Esophagus squamous epithelium (tissue), 5 donors: Measurements from ENCODE around the gene GNL1. TPM values are rescaled to one million over a fixed set of nuclear protein-coding genes. Genes with fewer than 3 reads are reported as not detected.
A peak's percentile ranks its signal among the peaks of the same experiment; 100 is the strongest.
"Not testable (repeated sequence)": the region's sequence is repeated elsewhere in the genome, so short reads cannot be mapped to it uniquely, and the experiment has no call there.

Experiments
- DNase-seq: peaks from one replicate; lab custom pipeline; 2025; lab: John Stamatoyannopoulos, UW
- H3K27ac ChIP-seq, 4 donors: fragments of 200-600 bp; sonication (generic); one replicate each; pipeline ENCODE4 v1.5.1; 2016 to 2019; ENCODE audit warnings: mild to moderate bottlenecking in 1 of 4
- H3K27me3 ChIP-seq, 4 donors: fragments of 200-600 bp; sonication (generic); 1 replicate in 3 of 4; 2 replicates in 1 of 4; pipeline versions ENCODE4 v1.5.1 to v1.6.0; 2017 to 2021; ENCODE audit warnings: antibody characterized with exemption in 1 of 4
- H3K36me3 ChIP-seq, 3 donors: fragments of 200-600 bp; sonication (generic); one replicate each; pipeline ENCODE4 v1.5.1; 2016 to 2019
- H3K4me1 ChIP-seq, 3 donors: fragments of 200-600 bp; sonication (generic); one replicate each; pipeline ENCODE4 v1.5.1; 2017 to 2019
- H3K4me3 ChIP-seq, 4 donors: fragments of 200-600 bp; sonication (generic); 1 replicate in 3 of 4; 2 replicates in 1 of 4; pipeline ENCODE4 v1.5.1; 2016 to 2019; ENCODE audit warnings: mild to moderate bottlenecking in 2 of 4, moderate library complexity in 1 of 4
- H3K9me3 ChIP-seq, 3 donors: fragments of 200-600 bp; sonication (generic); one replicate each; pipeline ENCODE4 v1.5.1; 2016 to 2019
- CTCF ChIP-seq, 6 experiments: fragments of 450-650 bp in 4 of 6; fragments of 200-600 bp in 2 of 6; sonication (generic) in 2 of 6; IDR thresholded peaks; one replicate each; pipeline ENCODE4 v1.5.1; 2016 to 2019; ENCODE audit warnings: antibody characterized with exemption in 6 of 6, mild to moderate bottlenecking in 4 of 6, moderate library complexity in 4 of 6
- POLR2A ChIP-seq, 4 donors: fragments of 450-650 bp; IDR thresholded peaks; one replicate each; pipeline ENCODE4 v1.6.1; 2017; ENCODE audit warnings: antibody characterized with exemption in 4 of 4, mild to moderate bottlenecking in 4 of 4, moderate library complexity in 3 of 4
- WGBS, 2 donors: methylation state at CpG; one replicate each; pipeline ENCODE4 v1.1.5; 2018; 5-methylcytosine and 5-hydroxymethylcytosine counted together
- intact Hi-C: fragments of 100-400 bp; cut with DNase I; formaldehyde crosslinking; loops from one replicate; pipeline ENCODE4 v1.15.0; 2022
- total RNA-seq, 4 donors: library from RNA; depleted of rRNA; stranded (reverse); fragments of >200 nt; gene quantifications; one replicate each; pipeline ENCODE4 v1.1.0, GENCODE V29; 2016
- donor health status: DM: yes; HTN: yes; CAD: no.

The GNL1 gene
- total RNA-seq, 4 donors from 2014 or later: 12.7 to 37.2 (median 20.5) TPM

GRCh38 chr6:30520522-30520921 lies 35.8 kb downstream of the GNL1 start:
- TF ChIP-seq POLR2A (IDR thresholded peaks at IDR 0.05) (peak in 1 of 4 donors; percentile 4), CTCF (IDR thresholded peaks at IDR 0.05) (no peak)
- Histone ChIP-seq H3K4me1 (peaks cover 0 to 48% (median 23%) of the 10 kb centered on the region in 3 donors), H3K4me3 (peak overlapping the region in 3 of 4 donors; percentile 2 to 36 (median 2)), H3K36me3 (no peaks in the 10 kb centered on the region), H3K27me3 (no peaks in the 10 kb centered on the region), H3K9me3 (no peaks in the 10 kb centered on the region), H3K27ac (peak overlapping the region; percentile 82 to 94 (median 88))
- no peak for DNase-seq
- WGBS, 2 donors: 45 to 53% methylated on average over 2 to 5 of the region's 6 CpGs
- intact Hi-C loops: no loop called here

- H3K4me1 ChIP-seq: peaks cover 0 to 53% (median 23%) of the 10 kb centered on the region in 3 donors
- peak overlapping the region in 3 of 4 donors; percentile 82 to 94 (median 88) for H3K27ac ChIP-seq
- H3K4me3 ChIP-seq, H3K27me3 ChIP-seq, H3K9me3 ChIP-seq, DNase-seq, intact Hi-C loops, H3K36me3 ChIP-seq: not testable (repeated sequence)
- WGBS, 2 donors: 74 to 78% methylated on average over 17 to 19 of the region's 19 CpGs
These were observed 37.7 kb downstream of the GNL1 start for GRCh38 chr6:30518505-30519145.

- 60 to 100% methylated on average over 1 to 3 of the region's 21 CpGs for WGBS, 2 donors
- Histone ChIP-seq H3K4me1 (peaks cover 0 to 53% (median 23%) of the 10 kb centered on the region in 3 donors), H3K27ac (peak overlapping the region in 3 of 4 donors; percentile 94 to 96 (median 96))
- intact Hi-C loops, H3K27me3 ChIP-seq, DNase-seq, H3K36me3 ChIP-seq, H3K4me3 ChIP-seq, H3K9me3 ChIP-seq: not testable (repeated sequence)
These were observed 38.4 kb downstream of the GNL1 start for GRCh38 chr6:30517767-30518504.

- Histone ChIP-seq H3K4me3 (peak overlapping the region in 3 of 4 donors; percentile 45 to 65 (median 47)), H3K4me1 (peaks cover 0 to 49% (median 21%) of the 10 kb centered on the region in 3 donors), H3K27ac (peak overlapping the region; percentile 93 to 96 (median 95))
- 31 to 37% methylated on average over 9 of the region's 9 CpGs for whole genome bisulfite sequencing, 2 donors
- intact Hi-C loops, H3K27me3 ChIP-seq, H3K9me3 ChIP-seq, DNase-seq, H3K36me3 ChIP-seq: not testable (repeated sequence)
These were observed 39.6 kb downstream of the GNL1 start for GRCh38 chr6:30516754-30517076.

GRCh38 chr6:30515944-30516753 lies 40.1 kb downstream of the GNL1 start:
- H3K27ac ChIP-seq: peak overlapping the region; percentile 93 to 96 (median 95)
- H3K9me3 ChIP-seq: no peaks in the 10 kb centered on the region
- H3K4me3 ChIP-seq: peak overlapping the region; percentile 27 to 65 (median 46)
- peak in 3 of 4 donors; percentile 5 to 55 (median 51) for TF ChIP-seq POLR2A (IDR thresholded peaks at IDR 0.05)
- peak in 1 of 6 experiments; percentile 7 for TF ChIP-seq CTCF (IDR thresholded peaks at IDR 0.05)
- peak; percentile 76 for DNase-seq
- H3K36me3 ChIP-seq: no peaks in the 10 kb centered on the region
- intact Hi-C loops: no loop called here
- no peaks in the 10 kb centered on the region for H3K27me3 ChIP-seq
- peaks cover 0 to 45% (median 16%) of the 10 kb centered on the region in 3 donors for H3K4me1 ChIP-seq
- WGBS, 2 donors: 0 to 2% methylated on average over 21 to 32 of the region's 33 CpGs

GRCh38 chr6:30515106-30515505 lies 41.2 kb downstream of the GNL1 start:
- TF ChIP-seq POLR2A (IDR thresholded peaks at IDR 0.05) (no peak), CTCF (IDR thresholded peaks at IDR 0.05) (no peak)
- Histone ChIP-seq H3K4me1 (peaks cover 0 to 45% (median 11%) of the 10 kb centered on the region in 3 donors), H3K27me3 (no peaks in the 10 kb centered on the region), H3K27ac (peak overlapping the region; percentile 76 to 96 (median 95)), H3K4me3 (no peak overlapping the region), H3K9me3 (no peaks in the 10 kb centered on the region), H3K36me3 (no peaks in the 10 kb centered on the region)
- intact Hi-C loops: no loop called here
- DNase-seq: no peak
- WGBS, 2 donors: 50 to 64% methylated on average over 4 of the region's 4 CpGs
